ENCODE results near the gene SLC22A14.
A peak's percentile ranks its signal among the peaks of the same experiment; 100 is the strongest.
"Not testable (repeated sequence)": the region's sequence is repeated elsewhere in the genome, so short reads cannot be mapped to it uniquely, and the experiment has no call there.

SLC22A14 gene

GRCh38 chr3:38314764-38315487, 32.8 kb downstream of the SLC22A14 start:
- DNase-seq, result no peak

GRCh38 chr3:38315488-38316230, 33.6 kb downstream of the SLC22A14 start:
- DNase-seq, result no peak

GRCh38 chr3:38316356-38317191, 34.5 kb downstream of the SLC22A14 start:
- DNase-seq, result no peak

DNA sequence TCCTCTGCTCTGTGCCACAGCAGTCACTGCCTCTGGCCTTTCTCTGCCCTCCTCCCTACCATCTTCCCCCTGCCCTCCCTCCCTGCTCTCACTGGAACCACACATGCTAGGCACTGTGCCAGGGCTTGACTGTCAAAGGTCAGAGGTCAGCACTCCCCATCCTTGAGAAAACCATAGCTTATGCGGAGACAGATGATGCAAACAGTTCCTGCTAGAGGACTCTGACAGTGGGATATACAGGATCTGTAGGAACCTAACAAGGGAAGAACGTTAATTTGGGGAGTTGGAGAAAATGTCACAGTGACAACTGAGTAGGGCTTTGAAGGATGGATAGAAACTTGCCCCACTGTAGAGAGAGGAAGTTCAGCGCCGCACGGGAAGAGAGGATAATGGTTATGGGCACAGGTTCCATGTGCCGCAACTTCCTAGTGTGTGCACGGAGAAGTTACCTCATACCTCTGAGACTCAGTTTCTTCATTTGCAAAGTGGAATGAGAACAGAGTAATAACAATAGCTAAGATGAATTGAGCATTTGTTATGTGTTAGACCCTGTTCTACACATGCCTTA, 35.2 kb downstream of the SLC22A14 start:
- no peak for DNase-seq

- DNase-seq, result no peak
Observed at GRCh38 chr3:38318766-38319671, 36.9 kb downstream of the SLC22A14 start.

DNA sequence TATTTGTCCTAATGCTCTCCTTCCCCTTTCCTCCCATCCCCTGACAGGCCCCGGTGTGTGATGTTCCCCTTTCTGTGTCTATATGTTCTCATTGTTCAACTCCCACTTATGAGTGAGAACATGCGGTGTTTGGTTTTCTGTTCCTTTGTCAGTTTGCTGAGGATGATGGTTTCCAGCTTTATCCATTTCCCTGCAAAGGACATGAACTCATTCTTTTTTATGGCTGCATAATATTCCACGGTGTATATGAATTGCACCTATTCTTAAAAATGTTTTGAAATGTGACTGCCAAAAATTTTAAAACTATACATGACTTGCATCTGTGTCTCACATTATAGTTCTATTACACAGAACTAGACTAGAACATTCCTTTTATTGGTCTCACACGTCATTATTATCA, 38.5 kb downstream of the SLC22A14 start:
- DNase-seq, result not testable (repeated sequence)

- no peak for DNase-seq
Observed at GRCh38 chr3:38323060-38323459, 41.0 kb downstream of the SLC22A14 start.

- no peak for DNase-seq
Observed at GRCh38 chr3:38325256-38325655, 43.2 kb downstream of the SLC22A14 start.

- no peak for DNase-seq
Observed at GRCh38 chr3:38327335-38328009, 45.4 kb downstream of the SLC22A14 start.

- no peak for DNase-seq
Observed at GRCh38 chr3:38331257-38332022, 49.3 kb downstream of the SLC22A14 start.

DNA sequence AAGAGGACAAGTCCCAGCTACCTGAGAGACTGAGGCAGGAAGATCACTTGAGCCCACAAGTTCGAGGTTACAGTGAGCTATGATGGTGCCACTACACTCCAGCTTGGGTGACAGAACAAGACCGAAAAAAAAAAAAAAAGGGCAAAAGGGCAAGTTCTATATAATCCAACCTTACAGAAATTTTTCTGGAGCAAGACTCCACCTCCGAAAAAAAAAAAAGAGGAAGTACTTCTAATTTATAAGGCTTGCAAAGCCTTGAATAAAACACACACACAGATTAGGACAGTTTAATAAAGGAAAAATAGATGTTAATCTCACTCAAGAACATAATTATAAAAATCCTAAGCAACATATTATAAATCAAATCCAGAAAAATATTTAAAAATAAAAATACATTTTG, 50.1 kb downstream of the SLC22A14 start:
- no peak for DNase-seq

DNA sequence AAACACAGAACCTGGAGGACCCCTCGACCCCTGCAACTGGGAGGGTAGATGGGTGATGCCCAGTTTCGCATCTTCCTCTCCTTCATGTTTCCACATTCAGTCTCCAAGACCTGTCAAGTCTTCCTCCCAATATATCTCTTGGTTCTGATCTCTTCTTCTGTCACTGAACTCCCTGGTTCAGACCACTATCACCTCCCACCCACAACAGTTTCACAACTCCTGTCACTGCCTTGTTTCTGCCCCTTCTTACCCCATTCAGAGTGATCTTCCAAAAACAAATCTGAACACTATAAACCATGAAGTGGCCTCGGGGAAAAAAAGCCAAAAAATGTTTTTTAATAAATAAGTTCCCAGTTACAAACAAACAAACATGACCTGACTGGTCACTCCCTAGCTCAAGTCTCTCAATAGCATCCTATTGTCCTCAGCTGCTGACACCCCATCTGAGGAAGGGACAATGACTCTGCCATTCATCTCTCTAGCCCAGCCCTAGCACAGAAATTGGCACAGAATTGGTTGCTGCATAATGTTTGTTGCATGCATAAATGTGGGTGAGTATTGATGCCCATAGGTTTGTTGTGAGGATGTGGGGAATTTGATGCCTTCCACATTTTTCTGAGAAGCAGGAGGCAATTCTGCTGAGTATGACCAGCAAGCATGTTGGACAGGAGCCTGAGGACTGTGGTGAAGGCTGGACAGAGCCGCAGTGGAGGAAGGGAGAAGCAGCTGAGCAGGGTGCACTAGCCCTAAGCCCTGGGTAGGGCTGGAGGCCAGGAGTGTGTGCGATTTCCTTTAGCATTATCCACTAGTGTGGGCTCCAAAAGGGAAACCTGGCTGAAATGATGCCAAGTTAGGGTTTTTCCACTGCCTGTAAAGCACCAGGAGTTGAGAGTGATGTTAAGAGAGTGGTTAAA, 52.3 kb downstream of the SLC22A14 start:
- DNase-seq, result no peak

DNA sequence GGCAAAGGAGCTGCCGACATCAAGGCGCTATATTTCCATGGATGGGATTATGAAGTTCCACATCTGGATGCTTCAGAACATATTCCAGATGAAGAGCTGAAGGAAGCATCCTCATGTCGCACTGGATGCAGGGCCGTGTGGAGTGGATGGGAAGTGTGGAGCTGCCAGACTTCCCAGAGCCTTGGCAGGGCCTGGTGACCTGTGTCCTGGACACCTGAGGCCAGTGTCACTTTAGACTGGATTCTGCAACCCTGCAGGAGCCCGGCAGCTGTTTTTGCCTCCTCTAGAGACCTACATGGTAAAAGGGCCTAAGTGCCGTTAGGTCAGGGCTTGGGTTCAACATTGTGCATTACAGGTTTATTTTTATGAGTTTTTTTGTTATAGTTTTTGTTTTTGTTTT, 53.2 kb downstream of the SLC22A14 start:
- DNase-seq, result no peak

- no peak for DNase-seq
Observed at GRCh38 chr3:38337703-38338102, 55.6 kb downstream of the SLC22A14 start.

GRCh38 chr3:38343797-38344594, 61.9 kb downstream of the SLC22A14 start:
- DNase-seq, result no peak

GRCh38 chr3:38345879-38346586, 63.9 kb downstream of the SLC22A14 start:
- no peak for DNase-seq

DNA sequence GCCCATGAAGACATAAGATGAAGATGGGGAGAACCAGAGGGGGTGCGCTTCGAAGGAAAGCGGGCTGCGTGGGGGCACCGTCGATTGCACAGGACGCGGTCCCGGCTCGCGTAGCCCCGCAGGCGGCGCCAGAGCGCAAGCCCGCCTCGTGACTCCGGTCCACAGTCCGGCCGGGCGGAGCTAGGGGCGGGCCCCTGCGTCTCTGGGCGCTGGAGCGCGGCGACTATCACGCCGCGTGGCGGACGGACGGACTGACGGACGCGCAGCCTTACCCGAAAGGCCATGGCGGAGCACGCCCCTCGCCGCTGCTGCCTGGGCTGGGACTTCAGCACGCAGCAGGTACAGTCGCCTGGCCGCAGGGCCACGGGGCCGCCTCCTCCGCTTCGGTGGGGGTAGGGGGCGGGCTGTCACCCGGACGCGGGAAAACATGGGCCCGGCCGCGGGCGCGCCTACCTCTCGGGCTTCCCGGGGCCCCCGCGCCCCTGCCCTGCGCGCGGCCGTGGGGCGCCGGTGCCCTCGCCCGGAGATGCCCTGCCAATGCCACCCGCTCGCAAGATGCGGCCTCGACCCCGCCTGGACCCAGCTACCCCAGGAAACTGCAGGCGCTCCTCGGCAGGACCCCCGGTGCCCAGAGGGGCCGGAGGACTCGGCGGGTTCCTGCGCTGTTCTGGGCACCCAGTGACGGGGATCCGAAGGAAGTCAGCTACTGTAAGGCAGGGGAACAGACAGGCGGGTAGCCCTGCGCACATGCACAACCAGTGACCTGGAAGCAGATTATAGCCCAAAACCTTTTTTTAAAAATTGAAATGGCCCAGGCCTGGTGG, 64.7 kb downstream of the SLC22A14 start, which contains the start of gene XYLB:
Gene XYLB (plus strand): TSS at position 199 of the 824 bp plus-strand sequence. CDS start 84 bp downstream, at position 283.
- peak; percentile 38 for DNase-seq

All from NCI-H510A treated with DMSO at 0.1 percent for 48 hours (cell line).